ENCODE data around the gene DNAJC18.

DNAJC18 gene

DNA sequence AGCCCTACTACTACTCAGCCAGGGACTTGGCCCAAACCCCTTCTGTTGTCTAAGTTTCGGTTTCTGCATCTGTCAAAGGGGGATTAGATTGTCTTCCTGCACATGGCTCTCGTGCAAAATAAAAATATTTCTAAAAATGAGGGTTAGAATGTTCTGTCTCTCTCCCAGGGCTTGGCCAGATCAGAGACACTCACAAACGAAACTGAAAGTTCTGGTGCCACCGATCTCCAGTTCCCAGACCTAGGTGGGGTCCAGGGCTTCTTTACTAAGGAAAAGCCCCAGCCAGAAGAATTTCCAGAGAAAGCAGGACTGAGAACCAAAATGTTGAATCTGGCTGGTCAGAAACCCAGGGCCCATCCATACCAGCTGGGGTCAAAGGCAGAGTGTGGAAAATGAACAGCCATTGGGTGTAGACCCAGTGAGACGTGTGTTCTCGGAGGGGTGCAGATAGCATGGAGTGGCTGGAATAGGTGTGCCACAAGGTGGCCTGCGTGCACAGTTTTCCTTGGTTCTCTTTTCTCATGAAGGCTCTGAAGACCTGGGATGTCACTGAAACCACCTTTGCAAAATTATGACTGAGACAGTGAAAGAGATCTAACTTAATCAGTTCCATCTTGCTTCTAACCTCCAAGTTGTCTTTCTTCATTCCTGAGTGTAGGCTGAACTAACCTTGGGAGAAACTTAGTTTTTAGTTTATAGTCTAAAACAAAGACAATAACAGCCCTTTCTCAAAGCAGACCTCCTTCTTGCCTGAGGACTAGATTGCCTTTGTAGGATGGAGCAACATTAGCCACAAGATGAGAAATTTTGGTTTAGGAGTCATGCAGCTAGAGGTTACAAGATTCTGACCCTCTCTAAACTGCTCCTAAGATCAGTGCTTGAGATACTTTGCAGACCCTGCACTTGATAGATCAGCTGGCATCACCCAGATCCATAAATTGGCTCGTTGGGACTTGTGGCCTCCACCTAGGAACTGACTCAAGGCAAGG is 54.0 kb downstream of the DNAJC18 start:
- Histone ChIP-seq H2AK5ac (ENCODE audit: low read length, severe bottlenecking) (no peak overlapping the region), H3K9me3 (ENCODE audit: control insufficient read depth, low read length) (no peaks in the 10 kb centered on the region), H3K4me2 (ENCODE audit: low read length, poor library complexity, severe bottlenecking) (no peak overlapping the region), H3K27me3 (ENCODE audit: control insufficient read depth in 1 of 2, insufficient read depth in 1 of 2, low read length in 2 of 2) (no peaks in the 10 kb centered on the region), H2AFZ (ENCODE audit: low read depth, low read length) (no peak overlapping the region), H2BK120ac (ENCODE audit: low read depth, low read length) (no peak overlapping the region), H3K23ac (ENCODE audit: low read length in 2 of 2) (no peak overlapping the region), H3K27ac (ENCODE audit: low read length, poor library complexity, severe bottlenecking) (no peak overlapping the region), H3K18ac (ENCODE audit: low read depth in 1 of 2, low read length in 2 of 2) (no peak overlapping the region), H2BK15ac (ENCODE audit: low read depth, poor library complexity, severe bottlenecking) (no peak overlapping the region), H4K91ac (ENCODE audit: low read length) (no peak overlapping the region), H3K79me1 (replicated peaks; ENCODE audit: low read length, poor library complexity, severe bottlenecking) (no peaks in the 10 kb centered on the region), H3K9ac (ENCODE audit: low read length) (peak overlapping the region; percentile 62), H3K4ac (ENCODE audit: low read depth in 1 of 2, low read length in 2 of 2) (no peak overlapping the region), H3K4me3 (ENCODE audit: insufficient read depth in 1 of 2, low read depth in 1 of 2, low read length in 2 of 2) (peak overlapping the region in 1 of 2 experiments; percentile 60), H2BK12ac (ENCODE audit: low read length in 2 of 2) (no peak overlapping the region), H2BK5ac (ENCODE audit: low read depth, low read length, poor library complexity, severe bottlenecking) (no peak overlapping the region), H4K8ac (ENCODE audit: low read length) (no peak overlapping the region), H3K4me1 (ENCODE audit: control insufficient read depth, insufficient read depth, low read depth, low read length) (peaks cover 35% of the 10 kb centered on the region), H3K36me3 (ENCODE audit: control insufficient read depth in 1 of 2, insufficient read depth in 2 of 2, low read depth in 1 of 2, low read length in 2 of 2) (no peaks in the 10 kb centered on the region), H3K14ac (ENCODE audit: low read length in 2 of 2) (no peak overlapping the region)
- 89% methylated on average over 8 of the region's 8 CpGs for WGBS
- peak; percentile 30 for DNase-seq

- Histone ChIP-seq H3K79me1 (replicated peaks; ENCODE audit: low read length, poor library complexity, severe bottlenecking) (no peaks in the 10 kb centered on the region), H4K8ac (ENCODE audit: low read length) (no peak overlapping the region), H3K9ac (ENCODE audit: low read length) (peak overlapping the region; percentile 62), H3K18ac (ENCODE audit: low read depth in 1 of 2, low read length in 2 of 2) (no peak overlapping the region), H3K4me1 (ENCODE audit: control insufficient read depth, insufficient read depth, low read depth, low read length) (peaks cover 35% of the 10 kb centered on the region), H2BK5ac (ENCODE audit: low read depth, low read length, poor library complexity, severe bottlenecking) (no peak overlapping the region), H3K36me3 (ENCODE audit: control insufficient read depth in 1 of 2, insufficient read depth in 2 of 2, low read depth in 1 of 2, low read length in 2 of 2) (no peaks in the 10 kb centered on the region), H3K9me3 (ENCODE audit: control insufficient read depth, low read length) (no peaks in the 10 kb centered on the region), H2AK5ac (ENCODE audit: low read length, severe bottlenecking) (peak overlapping the region; percentile 37), H2AFZ (ENCODE audit: low read depth, low read length) (no peak overlapping the region), H3K23ac (ENCODE audit: low read length in 2 of 2) (no peak overlapping the region), H3K27me3 (ENCODE audit: control insufficient read depth in 1 of 2, insufficient read depth in 1 of 2, low read length in 2 of 2) (no peaks in the 10 kb centered on the region), H2BK12ac (ENCODE audit: low read length in 2 of 2) (no peak overlapping the region), H3K4me3 (ENCODE audit: insufficient read depth in 1 of 2, low read depth in 1 of 2, low read length in 2 of 2) (peak overlapping the region in 1 of 2 experiments; percentile 60), H3K4ac (ENCODE audit: low read depth in 1 of 2, low read length in 2 of 2) (no peak overlapping the region), H4K91ac (ENCODE audit: low read length) (no peak overlapping the region), H3K14ac (ENCODE audit: low read length in 2 of 2) (peak overlapping the region in 1 of 2 experiments; percentile 41), H2BK120ac (ENCODE audit: low read depth, low read length) (no peak overlapping the region), H3K4me2 (ENCODE audit: low read length, poor library complexity, severe bottlenecking) (no peak overlapping the region), H2BK15ac (ENCODE audit: low read depth, poor library complexity, severe bottlenecking) (peak overlapping the region; percentile 52), H3K27ac (ENCODE audit: low read length, poor library complexity, severe bottlenecking) (no peak overlapping the region)
- WGBS = 92% methylated on average over 8 of the region's 9 CpGs
- no peak for DNase-seq
These were observed 54.7 kb downstream of the DNAJC18 start for GRCh38 chr5:139384591-139385051.

DNA sequence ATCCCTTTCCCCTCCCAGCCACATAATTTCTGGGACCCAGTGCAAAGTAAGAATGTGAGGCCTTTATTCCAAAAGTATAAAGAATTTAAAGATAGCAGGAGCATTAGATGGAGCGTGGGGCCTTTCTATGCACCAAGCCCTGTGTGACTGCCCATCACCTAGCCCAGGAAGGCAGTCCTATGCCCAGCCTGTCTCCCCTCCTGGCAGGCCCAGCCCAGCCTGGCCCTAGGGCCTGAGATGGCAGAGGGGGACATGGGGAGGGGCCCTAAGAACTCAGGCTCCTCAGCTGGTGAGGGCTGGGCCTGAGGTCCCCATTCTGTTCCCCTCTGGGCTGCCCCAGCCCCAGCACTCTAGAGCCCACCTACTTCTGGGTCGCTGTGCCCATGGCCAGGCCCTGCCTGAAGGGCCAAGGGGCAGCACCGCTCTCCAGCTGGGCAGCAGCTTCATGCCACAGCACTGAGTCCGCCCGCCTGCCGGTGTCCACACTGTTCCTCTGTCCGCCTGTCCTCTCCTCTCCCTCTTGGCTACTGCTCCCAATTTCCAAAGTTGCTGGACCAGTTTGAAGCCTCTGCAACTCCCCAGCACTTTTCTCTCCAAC is 55.2 kb downstream of the DNAJC18 start:
- H3K4me1 ChIP-seq (ENCODE audit: control insufficient read depth, insufficient read depth, low read depth, low read length) = peaks cover 35% of the 10 kb centered on the region
- H3K9me3 ChIP-seq (ENCODE audit: control insufficient read depth, low read length) = no peaks in the 10 kb centered on the region
- no peak overlapping the region for H2BK120ac ChIP-seq (ENCODE audit: low read depth, low read length)
- no peak overlapping the region for H2BK15ac ChIP-seq (ENCODE audit: low read depth, poor library complexity, severe bottlenecking)
- H2BK5ac ChIP-seq (ENCODE audit: low read depth, low read length, poor library complexity, severe bottlenecking) = no peak overlapping the region
- no peaks in the 10 kb centered on the region for H3K27me3 ChIP-seq (ENCODE audit: control insufficient read depth in 1 of 2, insufficient read depth in 1 of 2, low read length in 2 of 2)
- H3K36me3 ChIP-seq (ENCODE audit: control insufficient read depth in 1 of 2, insufficient read depth in 2 of 2, low read depth in 1 of 2, low read length in 2 of 2) = peaks cover 0 to under 1% of the 10 kb centered on the region in 2 experiments
- WGBS = 78% methylated on average over 7 of the region's 7 CpGs
- H3K4ac ChIP-seq (ENCODE audit: low read depth in 1 of 2, low read length in 2 of 2) = no peak overlapping the region
- peak overlapping the region in 1 of 2 experiments; percentile 60 for H3K4me3 ChIP-seq (ENCODE audit: insufficient read depth in 1 of 2, low read depth in 1 of 2, low read length in 2 of 2)
- no peak overlapping the region for H3K18ac ChIP-seq (ENCODE audit: low read depth in 1 of 2, low read length in 2 of 2)
- H2BK12ac ChIP-seq (ENCODE audit: low read length in 2 of 2) = no peak overlapping the region
- no peak overlapping the region for H3K14ac ChIP-seq (ENCODE audit: low read length in 2 of 2)
- H3K23ac ChIP-seq (ENCODE audit: low read length in 2 of 2) = no peak overlapping the region
- peak overlapping the region; percentile 37 for H2AK5ac ChIP-seq (ENCODE audit: low read length, severe bottlenecking)
- H3K9ac ChIP-seq (ENCODE audit: low read length) = peak overlapping the region; percentile 62
- H3K27ac ChIP-seq (ENCODE audit: low read length, poor library complexity, severe bottlenecking) = no peak overlapping the region
- DNase-seq = no peak
- no peak overlapping the region for H2AFZ ChIP-seq (ENCODE audit: low read depth, low read length)
- H4K91ac ChIP-seq (ENCODE audit: low read length) = peak overlapping the region; percentile 11
- H4K8ac ChIP-seq (ENCODE audit: low read length) = no peak overlapping the region
- H3K4me2 ChIP-seq (ENCODE audit: low read length, poor library complexity, severe bottlenecking) = no peak overlapping the region
- H3K79me1 ChIP-seq (replicated peaks; ENCODE audit: low read length, poor library complexity, severe bottlenecking) = no peaks in the 10 kb centered on the region
